ENCODE measurements around the gene FAM217A.
"Not testable (repeated sequence)": the region's sequence is repeated elsewhere in the genome, so short reads cannot be mapped to it uniquely, and the experiment has no call there.

Gene FAM217A

DNA sequence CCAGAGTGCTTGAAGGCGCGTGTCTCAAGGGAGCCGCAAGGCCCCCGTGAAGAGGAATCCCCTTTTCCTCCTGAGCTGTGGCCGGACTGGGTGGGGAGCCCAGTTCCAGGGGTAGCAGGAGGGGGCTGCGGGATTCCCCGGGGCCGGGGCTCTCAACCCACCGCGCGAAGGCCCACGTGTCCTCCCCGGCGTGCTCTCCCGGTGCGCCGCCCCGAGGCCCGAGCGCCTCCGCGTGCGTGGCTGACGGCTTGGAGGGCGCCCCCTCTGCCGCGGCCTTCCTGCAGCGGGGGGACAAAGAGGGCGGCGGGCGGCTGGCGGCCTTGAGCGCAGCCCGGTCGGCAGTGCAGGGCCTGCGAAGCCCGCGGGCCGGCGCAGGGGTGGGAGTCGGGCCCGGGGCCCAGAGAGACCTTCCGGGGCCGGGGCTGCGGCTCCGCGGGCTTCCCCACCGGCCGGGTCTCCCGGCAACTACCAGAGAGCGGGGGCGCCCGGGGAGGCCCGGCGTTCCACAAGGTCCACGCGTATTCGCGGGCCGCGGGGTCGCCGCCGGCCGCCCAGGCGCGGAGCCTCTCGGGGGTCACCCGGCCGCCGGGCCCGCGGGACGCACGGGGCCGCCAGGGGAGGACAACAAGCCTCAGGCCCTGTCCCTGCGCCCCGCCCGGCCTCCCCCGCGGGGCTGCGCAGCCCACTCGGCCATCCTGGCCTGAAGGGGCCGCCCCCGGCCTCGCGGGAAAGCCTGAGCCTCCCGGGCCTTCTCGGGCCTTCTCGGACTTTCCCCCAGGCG, at the start of gene FAM217A:
FAM217A (minus strand) TSS at position 447 of the 781 bp plus-strand sequence. CDS start 1,723 bp downstream, outside the sequence.
- no peak for DNase-seq (ENCODE audit: low read depth in 3 of 3)

- DNase-seq (ENCODE audit: low read depth in 3 of 3), result no peak
Observed at GRCh38 chr6:4128072-4128471, 49.1 kb upstream of the FAM217A start.

GRCh38 chr6:4125933-4126864, 47.3 kb upstream of the FAM217A start:
- DNase-seq (ENCODE audit: low read depth in 3 of 3), result no peak

DNA sequence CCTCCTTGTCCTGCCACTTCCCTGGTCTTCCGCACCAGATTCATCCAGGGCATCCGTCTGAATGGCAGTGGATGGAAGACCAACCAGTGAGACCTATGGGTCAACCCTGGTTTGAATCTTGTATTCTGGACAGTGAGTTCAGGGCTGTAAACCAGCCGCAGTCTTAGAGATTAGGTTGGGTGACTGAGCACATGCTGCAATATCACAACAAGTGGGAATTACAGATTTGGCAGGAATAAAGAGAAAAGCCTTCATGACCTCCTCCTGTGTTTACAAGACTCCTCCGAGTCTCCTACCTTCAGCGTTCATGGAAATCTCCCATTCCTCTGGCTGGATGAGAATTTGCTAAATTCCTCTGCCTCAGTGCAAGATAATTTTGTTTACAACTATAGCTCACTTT, 46.6 kb upstream of the FAM217A start:
- no peak for DNase-seq (ENCODE audit: low read depth in 3 of 3)

DNA sequence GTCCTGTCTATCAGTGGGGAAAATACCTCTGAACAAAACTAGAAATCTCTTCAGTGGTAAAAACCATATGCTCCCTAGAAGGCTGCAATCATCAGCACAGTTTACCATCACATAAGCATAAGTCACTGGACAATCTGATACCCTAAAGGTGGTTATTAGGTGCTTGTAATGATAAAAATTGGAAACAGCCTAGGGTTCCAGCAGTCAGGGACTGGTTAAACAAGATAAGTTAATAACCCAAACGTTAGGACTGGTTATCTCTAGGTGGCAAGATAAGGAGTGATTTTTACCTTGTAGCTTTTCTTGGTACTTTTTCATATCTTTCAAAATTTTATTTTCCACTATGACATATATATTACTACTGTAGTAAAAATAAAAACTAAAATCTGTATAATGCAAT, 45.4 kb upstream of the FAM217A start:
- DNase-seq (ENCODE audit: low read depth in 3 of 3), result no peak

DNA sequence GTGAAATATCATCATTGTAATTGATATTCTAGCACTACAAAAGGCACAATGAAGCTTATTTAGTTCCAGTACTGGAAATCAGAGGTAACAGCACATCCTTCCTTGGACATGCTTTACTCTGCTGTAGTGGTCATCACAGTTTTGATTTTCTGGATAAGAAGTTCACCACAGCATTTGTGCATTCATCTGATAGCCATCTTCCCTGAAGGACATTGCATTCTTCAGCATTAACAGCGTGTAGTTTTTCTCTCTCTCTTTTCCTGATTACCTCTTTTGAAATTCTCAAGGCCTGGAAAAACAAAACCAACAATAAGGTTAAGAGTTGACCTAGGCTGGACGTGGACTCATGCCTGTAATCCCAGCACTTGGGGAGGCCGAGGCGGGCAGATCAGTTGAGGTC, 36.8 kb upstream of the FAM217A start:
- DNase-seq (ENCODE audit: low read depth in 3 of 3), result no peak

GRCh38 chr6:4114123-4114522, 35.2 kb upstream of the FAM217A start:
- DNase-seq (ENCODE audit: low read depth in 3 of 3), result no peak

DNA sequence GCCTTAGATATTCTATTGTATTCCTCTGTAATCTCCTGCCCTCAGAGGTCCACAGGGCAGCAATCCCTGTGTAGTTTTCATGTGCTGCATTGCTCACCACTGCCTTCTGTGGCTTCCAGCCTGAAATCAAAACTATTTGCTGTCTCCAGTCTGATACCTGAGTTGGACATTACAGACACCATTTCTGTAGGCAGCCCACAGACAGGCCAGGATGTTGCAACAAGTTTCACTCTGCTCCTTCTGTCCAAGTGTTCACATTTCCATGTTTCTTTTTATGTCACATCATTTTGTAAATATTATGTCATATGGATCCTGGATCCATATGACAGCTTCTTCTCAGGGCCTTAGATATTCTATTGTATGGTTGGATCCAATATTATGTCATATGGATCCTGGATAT, 34.7 kb upstream of the FAM217A start:
- DNase-seq (ENCODE audit: low read depth in 3 of 3), result no peak

DNA sequence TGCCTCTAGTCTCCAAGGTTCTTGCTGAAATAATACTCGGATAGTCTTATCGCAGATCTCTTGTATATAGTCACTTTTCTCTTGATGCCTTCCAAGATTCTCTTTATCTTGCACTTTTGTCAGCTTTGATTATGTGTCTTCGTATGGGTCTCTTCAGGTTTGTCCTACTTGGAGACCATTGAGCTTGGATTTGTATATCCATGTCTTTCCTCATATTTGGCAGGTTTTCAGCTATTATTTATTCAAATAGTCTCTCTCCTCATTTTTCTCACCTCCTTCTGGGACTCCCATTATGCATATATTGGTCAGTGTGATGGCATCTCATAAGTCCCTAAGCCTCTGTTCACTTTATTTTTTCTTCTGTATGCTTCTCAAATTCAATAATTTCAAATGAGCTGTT, 33.4 kb upstream of the FAM217A start:
- no peak for DNase-seq (ENCODE audit: low read depth in 3 of 3)

- DNase-seq (ENCODE audit: low read depth in 3 of 3), result not testable (repeated sequence)
Observed at GRCh38 chr6:4109363-4109815, 30.5 kb upstream of the FAM217A start.

DNA sequence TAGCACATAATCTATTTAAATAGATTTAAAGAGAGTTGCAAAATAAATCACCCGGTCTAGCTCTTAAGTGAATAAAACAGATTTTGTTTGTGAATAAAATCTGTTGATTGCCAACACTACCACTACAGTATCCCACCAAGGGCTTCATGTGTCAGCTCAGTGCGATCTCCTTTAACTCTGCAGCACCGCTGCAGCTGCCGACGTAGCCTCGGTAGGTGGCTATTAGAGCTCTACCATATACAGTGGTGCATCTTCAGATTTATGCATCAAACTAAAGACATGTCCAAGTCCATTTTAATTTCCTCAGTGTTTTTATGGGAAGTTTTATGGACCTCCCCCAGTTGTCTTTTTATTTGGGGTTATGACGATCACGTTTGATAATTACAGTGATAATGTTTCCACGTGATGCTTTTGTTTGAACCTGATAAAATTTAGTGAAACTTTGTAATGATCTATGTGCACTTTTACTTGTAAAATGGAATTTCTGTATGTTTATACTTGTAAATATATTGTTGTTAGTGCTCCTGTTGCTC, 29.7 kb upstream of the FAM217A start:
- DNase-seq (ENCODE audit: low read depth in 3 of 3), result no peak

DNA sequence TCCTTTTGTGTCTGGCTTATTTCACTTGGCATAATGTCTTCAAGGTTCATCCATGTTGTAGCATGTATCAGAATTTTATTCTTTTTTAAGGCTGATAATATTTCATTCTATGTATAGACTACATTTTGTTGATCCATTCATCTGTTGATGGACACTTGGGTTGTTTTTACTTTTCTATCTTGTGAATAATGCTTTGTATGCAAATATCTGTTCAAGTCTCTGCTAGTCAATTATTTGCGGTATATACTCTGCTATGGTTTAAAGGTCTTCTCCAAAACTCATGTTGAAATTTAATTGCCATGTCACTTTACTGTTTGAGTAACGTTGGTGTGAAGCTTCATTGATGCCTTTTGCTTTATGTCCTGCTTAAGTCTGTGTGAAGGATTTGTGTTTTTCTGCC, 28.9 kb upstream of the FAM217A start:
- no peak for DNase-seq (ENCODE audit: low read depth in 3 of 3)

DNA sequence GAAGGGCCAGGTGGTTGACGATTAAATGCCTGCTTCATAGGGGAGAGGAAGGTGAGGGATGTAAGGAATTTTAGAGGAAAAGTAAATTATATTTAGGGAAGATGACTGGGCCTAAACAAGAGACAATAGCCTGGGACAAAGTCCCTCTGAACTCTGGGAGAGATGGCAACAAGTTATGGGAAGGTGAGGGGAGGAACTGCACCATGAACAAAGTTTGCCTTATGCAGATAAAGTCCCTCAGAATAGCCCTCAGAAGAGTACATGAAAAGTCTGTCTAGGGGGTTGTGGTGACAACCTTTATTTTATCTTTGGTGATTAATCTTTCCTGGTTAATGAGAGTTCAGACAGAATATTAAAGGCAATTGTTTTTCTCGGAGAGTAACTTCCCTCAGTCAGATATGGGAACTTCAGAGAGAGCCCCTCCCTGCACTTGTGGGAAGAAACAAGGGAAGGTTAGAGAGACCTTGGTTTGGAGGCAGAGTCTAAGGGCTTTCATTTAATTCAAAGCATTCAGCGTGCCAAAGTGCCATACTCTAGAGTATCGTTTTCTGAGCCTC, 27.1 kb upstream of the FAM217A start:
- DNase-seq (ENCODE audit: low read depth in 3 of 3), result no peak

GRCh38 chr6:4103929-4104328, 25.0 kb upstream of the FAM217A start:
- no peak for DNase-seq (ENCODE audit: low read depth in 3 of 3)

DNA sequence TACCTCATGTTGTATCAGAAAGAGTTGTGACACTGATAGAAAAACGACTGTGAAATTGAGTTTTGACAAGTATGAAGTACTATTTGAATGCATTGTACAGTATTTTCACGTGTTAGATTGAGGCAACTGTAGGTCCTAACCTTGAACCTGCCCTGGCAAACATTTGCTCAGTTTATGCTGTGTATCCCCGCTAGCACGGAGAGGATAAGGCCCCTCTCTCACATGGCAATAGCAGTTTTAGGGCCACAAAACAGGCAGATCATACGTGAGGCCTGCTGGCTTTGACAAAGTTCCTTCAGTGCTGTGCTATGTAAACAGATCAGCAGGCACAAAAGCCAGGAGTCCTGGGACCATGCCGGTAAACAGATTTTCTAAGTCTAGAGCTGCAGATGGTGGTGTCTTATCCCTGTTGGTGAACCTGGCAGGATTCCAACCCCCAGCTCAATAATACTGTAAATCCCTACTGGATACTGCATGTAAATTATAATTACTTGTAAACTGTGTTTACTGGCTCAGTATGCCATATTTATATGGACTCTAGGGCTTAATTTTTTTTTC, 23.8 kb upstream of the FAM217A start:
- DNase-seq (ENCODE audit: low read depth in 3 of 3), result no peak

DNA sequence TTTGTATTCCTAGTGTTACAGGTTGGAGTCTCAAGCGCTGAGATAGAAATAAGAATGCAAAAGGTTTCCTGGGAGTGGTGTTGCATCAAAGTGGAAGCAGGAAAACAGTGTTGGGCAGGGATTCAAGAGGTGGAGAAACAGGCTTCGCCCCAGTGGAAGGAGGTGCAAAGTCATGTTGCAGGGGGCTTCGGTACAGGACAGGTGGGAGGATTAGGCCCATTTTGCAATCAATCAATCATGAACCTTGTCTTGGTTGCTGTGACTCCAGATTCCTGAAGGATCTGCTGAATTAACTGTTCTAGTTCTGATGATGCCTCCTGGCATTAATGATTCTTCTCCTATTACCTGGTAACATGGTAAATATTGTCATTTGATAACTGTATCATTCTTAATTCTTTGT, 22.4 kb upstream of the FAM217A start:
- DNase-seq (ENCODE audit: low read depth in 3 of 3), result no peak

DNA sequence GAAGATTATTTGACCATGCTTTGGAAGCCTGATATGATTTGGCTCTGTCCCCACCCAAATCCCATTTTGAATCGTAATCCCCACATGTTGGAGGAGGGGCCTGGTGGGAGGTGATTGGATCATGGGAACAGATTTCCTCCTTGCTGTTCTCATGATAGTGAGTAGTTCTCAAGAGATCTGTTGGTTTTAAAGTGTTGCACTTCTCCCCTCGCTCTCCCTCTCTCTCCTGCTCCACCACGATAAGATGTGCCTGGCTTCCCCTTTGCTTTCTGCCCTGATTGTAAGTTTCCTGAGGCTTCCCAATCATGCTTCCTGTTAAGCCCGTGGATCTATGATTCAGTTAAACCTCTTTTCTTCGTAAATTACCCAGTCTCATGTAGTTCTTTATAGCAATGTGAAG, 21.7 kb upstream of the FAM217A start:
- DNase-seq (ENCODE audit: low read depth in 3 of 3), result no peak

- DNase-seq (ENCODE audit: low read depth in 3 of 3), result no peak
Observed at GRCh38 chr6:4093288-4093687, 14.4 kb upstream of the FAM217A start.

GRCh38 chr6:4091941-4092340, 13.0 kb upstream of the FAM217A start:
- no peak for DNase-seq (ENCODE audit: low read depth in 3 of 3)

GRCh38 chr6:4090043-4090442, 11.1 kb upstream of the FAM217A start:
- not testable (repeated sequence) for DNase-seq (ENCODE audit: low read depth in 3 of 3)

GRCh38 chr6:4088704-4089103, 9.8 kb upstream of the FAM217A start:
- no peak for DNase-seq (ENCODE audit: low read depth in 3 of 3)

GRCh38 chr6:4085332-4085700, 6.4 kb upstream of the FAM217A start:
- DNase-seq (ENCODE audit: low read depth in 3 of 3), result no peak

All from stimulated activated CD4-positive, alpha-beta T cell treated with anti-CD3 and anti-CD28 coated beads, TNF-alpha, amount 100 ng/mL, for 24 hours (primary cell).